Stimulated activated naive CD8-positive, alpha-beta T cell treated with anti-CD3 and anti-CD28 coated beads, Interleukin-15, Interleukin-2, amounts not matched to agents 100 U/mL and 50 U/mL, for 24 hours (primary cell): Measurements from ENCODE around the gene FRMD1.

ENCODE experiments used
- ATAC-seq: fragments of 150-1000 bp; cut with Tn5 transposase; one replicate; pipeline ENCODE4 v1.10.0; 2021
- DNase-seq: peaks from one replicate; pipeline ENCODE4 v3.0.0; 2021

Gene FRMD1

GRCh38 chr6:168043193-168043847 is 35.7 kb downstream of the FRMD1 start:
- no peak for DNase-seq
- no peak for ATAC-seq

GRCh38 chr6:168042426-168043192 is 36.4 kb downstream of the FRMD1 start:
- DNase-seq (no peak), ATAC-seq (no peak)

GRCh38 chr6:168041928-168042327 is 37.1 kb downstream of the FRMD1 start:
- ATAC-seq: no peak
- no peak for DNase-seq

DNA sequence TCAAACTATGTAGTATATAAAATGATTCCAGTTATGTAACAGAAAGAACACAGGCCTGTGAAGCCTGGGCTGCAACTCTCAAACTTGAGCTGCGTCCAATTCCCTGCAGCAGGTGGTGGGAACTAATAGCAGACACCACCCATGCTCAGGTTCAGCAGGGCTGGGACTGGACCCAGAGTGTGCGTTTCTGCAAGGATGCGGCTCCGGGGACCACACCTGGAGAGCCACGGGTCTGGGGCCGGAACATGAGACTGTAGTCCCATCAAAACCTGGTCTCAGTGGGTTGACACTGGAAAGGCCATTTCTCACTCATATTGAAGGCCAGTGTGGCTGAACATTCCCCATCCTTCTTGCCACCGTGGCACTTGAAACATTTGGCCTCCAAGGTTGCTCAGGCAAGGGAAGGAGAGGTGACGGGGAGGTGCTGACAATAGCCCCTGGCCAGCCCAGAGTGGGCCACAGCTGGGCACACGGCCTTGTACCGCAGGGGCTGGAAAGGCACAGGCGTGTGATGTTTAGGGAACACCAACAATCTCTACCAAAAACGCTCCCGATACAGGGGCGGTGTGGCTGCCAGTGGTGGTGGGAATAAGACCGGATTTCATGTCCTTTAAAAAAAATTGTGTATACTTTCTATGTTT is 38.0 kb downstream of the FRMD1 start:
- DNase-seq (no peak), ATAC-seq (no peak)

DNA sequence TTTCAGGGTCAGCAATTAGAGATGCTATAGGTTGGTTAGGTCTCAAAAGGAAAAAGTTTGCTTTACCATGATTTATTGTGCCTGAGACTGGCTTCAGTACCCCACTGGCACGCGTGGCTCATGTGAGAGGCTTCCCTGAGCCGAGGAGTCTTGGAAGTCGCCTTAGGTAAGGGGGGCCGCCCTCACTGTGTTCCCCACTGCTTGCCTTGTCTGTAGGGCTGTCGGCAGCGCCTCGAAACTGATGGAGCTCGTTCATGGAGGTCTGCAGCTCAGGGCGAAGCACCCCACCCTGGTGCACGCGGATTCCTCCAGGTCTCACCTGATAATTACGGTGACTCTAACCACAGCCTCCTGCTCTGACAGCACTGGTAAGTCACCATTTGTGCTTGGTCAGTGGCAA is 39.2 kb downstream of the FRMD1 start:
- DNase-seq (peak; percentile 15), ATAC-seq (no peak)

GRCh38 chr6:168039301-168039700 is 39.7 kb downstream of the FRMD1 start:
- DNase-seq (no peak), ATAC-seq (no peak)

- no peak for DNase-seq
- no peak for ATAC-seq
Observed at GRCh38 chr6:168038576-168039140, 40.4 kb downstream of the FRMD1 start.

GRCh38 chr6:168037856-168038255 is 41.2 kb downstream of the FRMD1 start:
- DNase-seq (no peak), ATAC-seq (no peak)

DNA sequence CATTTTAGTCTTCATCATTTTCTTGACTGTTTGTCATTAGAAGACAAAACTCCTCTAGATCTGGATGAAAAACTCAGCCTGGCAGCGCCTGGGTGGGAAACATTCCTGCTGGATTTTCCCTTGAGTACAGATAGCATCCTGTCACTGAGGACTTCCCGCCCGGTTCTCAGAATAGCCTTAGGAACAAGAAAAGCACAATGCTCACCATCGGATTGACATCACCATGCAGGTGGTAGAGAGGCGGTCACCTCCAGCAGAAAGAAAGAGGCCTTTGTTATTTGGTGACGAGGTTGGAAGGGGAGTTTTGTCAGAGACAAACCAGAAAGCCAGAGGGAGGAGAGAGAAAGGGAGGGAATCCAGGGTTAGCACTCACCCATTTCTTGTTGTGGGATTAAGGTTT is 41.8 kb downstream of the FRMD1 start:
- ATAC-seq: no peak
- DNase-seq: no peak

GRCh38 chr6:168035661-168036545 is 43.1 kb downstream of the FRMD1 start:
- no peak for ATAC-seq
- DNase-seq: no peak

GRCh38 chr6:168035098-168035660 is 43.8 kb downstream of the FRMD1 start:
- DNase-seq: no peak
- ATAC-seq: no peak

GRCh38 chr6:168034537-168034936 is 44.5 kb downstream of the FRMD1 start:
- DNase-seq (no peak), ATAC-seq (no peak)

DNA sequence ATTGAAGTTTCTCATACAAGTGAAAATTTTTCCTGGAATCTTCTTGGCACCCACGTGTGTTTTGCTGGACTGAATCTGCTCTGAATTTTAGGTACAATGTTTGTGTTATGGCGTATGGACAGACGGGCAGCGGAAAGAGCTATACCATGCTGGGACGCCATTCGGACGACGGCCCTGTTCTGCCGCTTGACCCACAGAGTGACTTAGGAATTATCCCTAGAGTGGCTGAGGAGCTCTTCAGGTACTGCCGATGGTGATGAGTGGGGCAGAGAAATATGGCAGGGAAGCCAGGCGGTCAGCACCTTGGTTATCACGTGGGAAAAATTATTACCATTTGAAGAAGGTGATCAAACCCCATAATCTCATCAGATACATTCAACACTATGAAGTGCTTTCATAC is 45.2 kb downstream of the FRMD1 start:
- DNase-seq (no peak), ATAC-seq (no peak)

GRCh38 chr6:168032005-168032760 is 46.8 kb downstream of the FRMD1 start:
- DNase-seq: no peak
- no peak for ATAC-seq

DNA sequence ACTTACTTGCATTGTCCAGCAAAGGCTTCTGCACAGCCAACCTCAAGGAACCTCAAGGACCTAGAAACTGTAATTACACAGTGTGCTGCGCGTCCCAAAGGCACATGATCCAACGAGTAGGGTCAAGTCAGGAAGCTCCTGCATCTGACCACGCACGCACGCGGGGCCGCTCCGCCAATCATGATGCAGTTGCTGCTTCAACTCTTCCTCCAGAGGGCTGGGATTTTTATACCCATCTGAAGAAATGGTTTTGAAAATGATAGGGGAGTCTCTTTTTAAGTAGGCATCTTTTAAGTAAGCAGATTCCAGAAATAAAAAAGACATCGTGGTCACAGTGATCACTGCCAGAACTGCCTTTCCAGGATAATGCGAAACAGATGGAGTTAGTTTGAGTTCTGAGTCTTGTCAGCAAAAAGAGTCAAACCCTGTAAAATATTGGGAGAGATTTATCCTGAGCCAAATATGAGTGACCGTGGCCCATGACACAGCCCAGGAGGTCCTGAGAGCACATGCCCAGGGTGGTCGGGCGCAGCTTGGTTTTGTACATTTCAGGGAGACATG is 47.5 kb downstream of the FRMD1 start:
- no peak for ATAC-seq
- no peak for DNase-seq

DNA sequence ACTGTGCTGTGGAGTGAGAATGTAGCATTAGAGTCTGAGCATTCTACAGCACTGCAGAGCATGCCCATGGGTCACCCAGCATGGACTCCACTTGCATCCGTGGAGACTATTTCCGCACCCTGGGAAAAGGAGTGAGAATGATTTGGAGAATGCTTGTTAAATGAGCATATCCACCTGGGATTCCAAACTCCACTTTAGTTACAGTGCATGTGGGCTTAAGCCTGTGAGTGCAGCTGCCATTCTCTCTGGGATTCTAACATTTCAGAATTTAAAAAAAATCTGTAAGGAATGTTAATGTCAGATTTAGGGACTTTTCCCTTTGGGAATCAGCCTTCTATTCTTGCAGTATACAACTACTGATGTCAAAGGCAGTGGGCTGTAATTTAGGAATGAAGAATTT is 48.1 kb downstream of the FRMD1 start:
- DNase-seq: no peak
- ATAC-seq: no peak

DNA sequence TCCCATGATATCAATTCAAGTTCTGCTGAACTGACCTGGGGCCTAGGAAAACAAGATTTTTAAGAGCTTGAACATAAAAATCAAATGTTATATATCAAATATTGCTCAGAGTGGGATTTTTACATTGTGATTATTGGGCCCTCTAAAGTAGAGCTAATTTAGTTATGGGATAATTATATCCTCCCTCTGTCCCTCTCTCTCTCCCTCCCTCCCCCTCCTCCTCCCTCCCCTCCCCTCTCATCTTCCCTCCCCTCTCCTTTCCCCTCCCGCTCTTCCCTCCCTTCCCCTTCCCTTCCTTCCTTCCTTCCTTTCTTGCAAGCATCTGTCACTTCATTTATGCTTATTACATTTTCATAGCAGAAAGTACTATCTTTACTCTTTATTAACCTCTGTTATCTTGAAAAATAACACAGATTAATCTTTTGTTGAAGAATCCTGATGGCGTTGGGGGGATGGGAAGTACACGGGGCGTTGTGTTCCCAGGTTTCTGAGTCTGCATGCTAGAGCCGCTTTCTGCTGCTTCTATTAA is 48.7 kb downstream of the FRMD1 start:
- DNase-seq (no peak), ATAC-seq (no peak)

- ATAC-seq (no peak), DNase-seq (no peak)
Observed at GRCh38 chr6:168029459-168030217, 49.4 kb downstream of the FRMD1 start.

DNA sequence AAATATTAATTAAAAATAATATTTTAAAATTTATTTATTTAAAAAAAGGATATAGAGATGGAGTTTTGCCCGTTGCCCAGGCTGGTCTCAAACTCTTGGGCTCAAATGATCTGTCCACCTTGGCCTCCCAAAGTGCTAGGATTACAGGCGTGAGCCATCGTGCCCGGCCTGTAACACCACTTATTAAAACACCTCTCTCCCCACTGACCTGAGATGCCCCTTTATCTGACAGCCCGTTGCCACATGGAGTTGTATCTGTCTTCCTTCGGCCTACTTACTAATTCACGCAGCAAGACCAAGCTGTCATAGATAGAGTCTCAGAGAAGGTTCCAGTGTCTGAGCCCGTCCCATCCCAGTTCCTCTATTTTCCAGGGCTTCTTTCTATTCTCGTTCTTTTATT is 50.8 kb downstream of the FRMD1 start:
- DNase-seq: no peak
- ATAC-seq: no peak

DNA sequence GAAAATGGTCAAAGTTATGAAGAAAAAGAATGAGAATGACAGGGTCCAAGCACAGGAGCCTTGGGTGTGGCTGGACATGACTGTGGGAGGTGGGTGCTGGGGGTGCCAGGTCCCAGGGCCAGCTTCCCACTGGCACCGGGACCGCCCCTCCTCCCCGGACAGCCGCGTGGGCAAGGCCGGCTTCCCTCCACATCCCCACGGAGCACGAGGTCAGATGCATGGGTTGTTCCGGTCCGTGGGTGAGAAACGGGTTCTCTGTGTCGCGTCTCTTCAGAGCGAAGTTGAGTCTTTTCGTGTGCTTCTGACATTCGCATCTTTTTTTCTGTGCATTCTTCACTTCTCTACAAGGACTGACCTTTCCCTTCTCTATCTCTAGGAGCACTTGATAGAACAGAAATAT is 51.5 kb downstream of the FRMD1 start:
- ATAC-seq: no peak
- DNase-seq: no peak
